ENCODE results near the gene RAPSN.

The RAPSN gene

GRCh38 chr11:47448566-47449427, at the start of gene RAPSN:
Gene RAPSN, minus strand, starts transcription at chr11:47449136. Its CDS starts 172 bp downstream, at chr11:47448964.
- no peak for DNase-seq

GRCh38 chr11:47498149-47498548, 49.2 kb upstream of the RAPSN start:
- DNase-seq, result no peak

GRCh38 chr11:47496808-47497207, 47.9 kb upstream of the RAPSN start:
- DNase-seq, result no peak

GRCh38 chr11:47495856-47496217, 46.9 kb upstream of the RAPSN start:
- DNase-seq, result no peak

GRCh38 chr11:47495011-47495855, 46.3 kb upstream of the RAPSN start:
- no peak for DNase-seq

- DNase-seq, result no peak
These were observed 40.4 kb upstream of the RAPSN start for GRCh38 chr11:47489395-47489755.

- no peak for DNase-seq
These were observed 39.9 kb upstream of the RAPSN start for GRCh38 chr11:47488674-47489394.

- DNase-seq, result no peak
These were observed 39.2 kb upstream of the RAPSN start for GRCh38 chr11:47488111-47488510.

GRCh38 chr11:47487421-47487820, 38.5 kb upstream of the RAPSN start:
- DNase-seq, result no peak

- no peak for DNase-seq
These were observed 36.2 kb upstream of the RAPSN start for GRCh38 chr11:47485107-47485506.

- no peak for DNase-seq
These were observed 34.5 kb upstream of the RAPSN start for GRCh38 chr11:47483457-47483856.

- no peak for DNase-seq
These were observed 31.8 kb upstream of the RAPSN start for GRCh38 chr11:47480762-47481161.

GRCh38 chr11:47478651-47479329, 29.9 kb upstream of the RAPSN start:
- DNase-seq, result no peak

GRCh38 chr11:47477753-47478152, 28.8 kb upstream of the RAPSN start:
- DNase-seq, result no peak

- no peak for DNase-seq
These were observed 28.4 kb upstream of the RAPSN start for GRCh38 chr11:47477323-47477722.

- DNase-seq, result no peak
These were observed 21.7 kb upstream of the RAPSN start for GRCh38 chr11:47470671-47471070.

GRCh38 chr11:47469361-47470179, 20.6 kb upstream of the RAPSN start:
- no peak for DNase-seq

- DNase-seq, result no peak
These were observed 19.8 kb upstream of the RAPSN start for GRCh38 chr11:47468598-47469214.

- peak; percentile 78 for DNase-seq
These were observed 18.4 kb upstream of the RAPSN start for GRCh38 chr11:47467357-47467756.

- peak; percentile 22 for DNase-seq
These were observed 17.8 kb upstream of the RAPSN start for GRCh38 chr11:47466701-47467250.

- DNase-seq, result no peak
These were observed 17.3 kb upstream of the RAPSN start for GRCh38 chr11:47466201-47466600.
